Endometrial microvascular endothelial cells (primary cell): Measurements from ENCODE around the gene TBC1D5. TPM values are rescaled to one million over a fixed set of nuclear protein-coding genes. Genes with fewer than 3 reads are reported as not detected.

ENCODE experiments used
- in situ Hi-C: cut with HindIII; loops from 2 replicates; pipeline ENCODE4 v1.10.0; 2017; ENCODE audit warnings: low sequenced_read_pairs, low pct_unique_long_range_greater_than_20kb; ENCODE audit errors: inconsistent ontology term
- total RNA-seq: library from RNA; depleted of rRNA; stranded (reverse); fragments of >200 nt; gene quantifications from one replicate; pipeline ENCODE4 v1.2.3, GENCODE V29; 2015; ENCODE audit errors: inconsistent ontology term

The TBC1D5 gene
- total RNA-seq, 1 donor from 2014 or later, result 46.6 TPM

DNA sequence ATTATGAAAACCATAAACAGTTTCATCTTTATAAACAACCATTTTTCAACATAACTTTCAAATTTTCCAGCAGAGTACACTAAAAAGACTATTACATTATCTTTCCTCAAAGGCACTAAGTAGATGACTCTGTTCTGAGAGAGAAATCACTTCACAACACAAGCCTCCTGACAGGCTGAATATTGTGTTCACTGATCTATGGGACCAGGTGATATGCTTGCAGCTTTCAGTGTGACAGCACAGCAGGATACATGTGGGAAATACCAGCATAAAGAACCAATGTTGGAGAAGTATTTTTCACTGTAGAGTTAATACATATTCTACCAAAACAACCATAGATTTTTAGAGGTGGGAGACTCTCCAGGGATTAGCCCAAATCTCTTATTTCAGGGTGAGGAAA, 507.1 kb downstream of the TBC1D5 start:
- in situ Hi-C loops, result no loop called here

DNA sequence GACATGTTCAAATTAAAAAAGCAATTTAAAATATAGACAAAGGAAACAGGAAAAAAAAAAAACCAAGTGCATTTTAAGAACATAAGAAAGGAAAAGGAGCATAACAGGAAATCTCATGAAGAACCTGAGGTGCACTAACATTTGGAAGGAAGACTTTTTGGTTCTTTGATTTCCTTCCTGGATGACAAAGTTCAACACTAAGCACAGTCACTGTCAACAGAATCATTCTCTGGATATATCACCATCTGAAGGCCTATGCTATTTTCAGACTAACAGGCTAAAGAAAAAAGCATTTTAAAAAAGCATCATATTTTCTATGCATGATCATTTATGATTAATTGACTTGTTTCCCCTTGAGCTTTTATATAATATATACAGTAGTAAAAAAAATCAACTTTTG, 508.0 kb downstream of the TBC1D5 start:
- in situ Hi-C loops, result no loop called here

DNA sequence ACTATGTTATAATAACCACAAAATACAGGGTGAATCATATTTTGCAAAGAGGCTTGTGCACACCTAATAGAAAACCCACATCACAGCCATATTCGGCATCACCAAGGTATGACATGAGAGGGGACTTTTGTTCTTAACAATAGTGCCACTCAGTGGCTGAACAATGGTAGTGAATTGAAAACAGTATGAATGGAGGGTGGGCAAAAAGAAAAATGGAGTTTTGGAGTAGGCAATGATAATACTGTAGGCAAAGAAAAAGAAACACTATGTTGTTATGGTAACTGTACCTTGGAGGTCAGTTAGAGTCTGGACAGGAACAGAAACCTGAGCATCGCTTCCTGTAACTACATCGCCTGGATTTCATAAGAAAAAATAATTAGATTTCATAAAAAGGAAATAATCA, 509.0 kb downstream of the TBC1D5 start:
- in situ Hi-C loops, result no loop called here

DNA sequence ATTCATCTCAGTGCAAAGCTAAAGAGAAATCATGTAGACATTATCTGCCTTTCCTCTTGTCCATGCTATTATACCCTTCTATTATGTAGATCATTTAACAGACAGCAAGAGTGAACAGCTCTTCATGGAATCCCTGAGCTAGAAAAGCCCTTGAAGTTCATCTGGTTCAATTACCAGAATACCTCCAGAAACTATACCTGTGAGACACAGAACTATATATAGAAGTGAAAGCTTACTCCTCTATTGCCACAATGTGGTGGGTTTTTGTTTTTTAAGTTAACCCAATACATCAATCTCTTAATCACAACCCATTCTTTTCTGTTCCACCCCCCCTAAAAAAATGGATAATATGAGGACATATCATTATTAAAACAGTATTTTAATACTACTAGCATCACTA, 510.0 kb downstream of the TBC1D5 start:
- in situ Hi-C loops, result no loop called here

DNA sequence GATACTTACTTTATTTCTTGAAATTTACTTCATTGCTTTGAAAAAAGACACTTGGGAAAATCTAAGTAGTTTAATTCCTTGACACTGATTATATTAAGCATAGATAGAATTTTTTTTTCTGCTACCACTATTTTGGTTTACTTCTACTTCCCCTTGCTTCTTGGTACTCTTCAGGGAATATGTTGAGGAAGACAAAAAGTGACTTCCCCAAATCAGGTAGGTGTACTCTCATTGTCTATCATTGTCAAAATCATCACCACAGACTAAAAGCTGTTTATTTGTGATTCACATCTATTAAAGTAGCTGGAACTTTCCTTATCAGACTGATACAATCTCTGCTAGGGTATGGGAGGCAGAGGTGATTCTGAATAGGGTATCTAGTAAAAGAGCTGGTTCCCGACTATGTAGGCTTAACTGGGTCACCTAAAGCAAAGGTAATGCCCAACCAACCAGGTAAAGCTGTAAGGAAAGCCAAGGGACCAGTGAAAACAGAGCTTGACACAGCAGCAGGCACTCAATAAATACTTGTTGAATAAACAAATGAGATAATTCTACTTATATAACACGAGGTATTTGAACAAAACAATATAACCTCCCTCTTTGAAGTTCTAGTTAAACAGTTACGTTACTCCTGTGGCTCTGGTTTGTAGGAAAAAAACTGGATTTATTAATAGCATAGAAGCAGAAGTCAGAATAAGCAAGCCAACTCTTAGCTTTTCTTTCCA, 510.7 kb downstream of the TBC1D5 start:
- in situ Hi-C loops, result no loop called here

DNA sequence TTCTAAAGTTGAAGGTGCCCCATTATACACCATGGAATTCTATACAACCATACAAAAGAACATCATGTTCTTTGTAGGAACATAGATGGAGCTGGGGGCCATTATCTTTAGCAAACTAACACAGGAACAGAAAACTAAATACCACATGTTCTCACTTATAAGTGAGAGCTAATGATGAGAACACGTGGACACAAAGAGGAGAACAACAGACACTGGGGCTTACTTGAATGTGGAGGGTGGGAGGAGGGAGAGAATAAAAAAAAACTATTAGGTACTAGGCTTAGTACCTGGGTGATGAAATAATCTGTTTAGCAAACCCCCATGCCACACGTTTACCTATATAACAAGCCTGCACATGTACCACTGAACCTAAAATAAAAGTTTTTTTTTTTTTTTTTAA, 515.0 kb downstream of the TBC1D5 start:
- in situ Hi-C loops, result no loop called here

DNA sequence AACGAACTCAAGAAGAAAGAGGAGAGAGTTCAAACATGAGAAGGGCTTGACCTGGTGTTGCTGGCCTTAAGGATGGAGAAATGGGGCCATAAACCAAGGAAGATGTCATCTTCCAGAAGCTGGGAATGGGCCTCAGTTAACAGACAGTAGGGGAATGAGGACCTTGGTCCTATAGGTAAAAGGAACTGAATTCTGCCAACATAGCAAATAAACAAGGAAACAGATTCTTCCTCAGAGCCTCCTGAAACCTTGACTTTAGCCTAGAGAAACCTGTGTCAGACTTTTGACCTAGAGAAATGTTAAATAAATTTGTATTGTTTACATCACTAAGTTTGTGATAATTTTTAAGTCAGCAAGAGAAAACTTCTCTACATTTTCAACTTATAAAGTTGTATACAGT, 520.9 kb downstream of the TBC1D5 start:
- in situ Hi-C loops, result no loop called here

DNA sequence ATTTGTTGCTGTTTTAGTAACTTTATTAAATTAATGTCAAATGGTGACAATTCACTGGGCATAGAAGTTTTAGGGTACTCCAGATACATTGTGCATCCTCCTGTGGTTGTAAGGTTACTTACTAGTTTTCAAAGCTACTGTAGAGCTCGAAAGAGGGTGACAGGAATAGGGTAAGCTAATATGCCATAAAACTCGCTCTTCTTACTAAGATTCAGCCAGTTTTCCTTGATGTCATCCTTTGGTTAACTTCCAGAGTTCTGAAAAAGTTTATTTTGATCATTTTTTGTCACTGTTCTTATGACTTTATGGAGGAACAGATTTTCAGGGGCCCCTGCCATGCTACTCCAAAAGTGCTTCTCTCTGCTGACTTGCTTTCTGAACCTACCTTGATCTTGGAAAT, 522.8 kb downstream of the TBC1D5 start:
- in situ Hi-C loops, result no loop called here

DNA sequence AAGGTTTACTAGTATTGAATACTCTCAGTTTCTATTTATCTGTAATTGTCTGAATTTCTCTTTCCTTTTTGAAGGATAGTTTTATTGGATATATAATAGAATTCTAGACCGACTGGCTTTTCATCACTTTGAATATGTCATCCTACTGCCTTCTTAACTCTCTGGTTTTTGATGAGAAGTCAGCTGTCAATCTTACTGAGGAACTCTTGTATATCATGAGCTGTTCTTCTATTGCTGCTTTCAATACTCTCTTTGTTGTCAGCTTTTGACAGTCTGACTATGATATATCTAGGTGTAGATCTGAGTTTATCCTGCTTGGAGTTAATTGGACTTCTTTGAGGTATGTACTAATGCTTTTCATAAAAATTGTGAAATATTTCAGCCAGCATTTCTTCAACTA, 523.8 kb downstream of the TBC1D5 start:
- in situ Hi-C loops, result no loop called here

DNA sequence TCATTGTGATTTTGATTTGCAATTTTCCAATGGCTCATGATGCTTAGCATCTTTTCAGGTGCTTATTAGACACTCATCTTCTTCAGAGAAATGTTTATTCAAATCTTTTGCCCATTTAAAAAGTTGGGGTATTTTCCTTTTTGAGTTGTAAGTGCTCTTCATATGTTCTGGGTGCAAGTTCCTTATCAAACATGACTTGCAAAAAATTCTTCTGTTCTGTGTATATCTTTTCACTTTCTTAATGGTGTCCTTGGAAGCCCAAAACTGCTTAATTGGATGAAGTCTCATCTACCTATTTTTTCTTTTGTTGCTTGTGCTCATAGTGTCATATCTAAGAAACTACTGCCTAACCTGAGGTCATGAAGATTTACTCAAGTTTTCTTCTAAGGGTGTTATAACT, 524.8 kb downstream of the TBC1D5 start:
- in situ Hi-C loops, result no loop called here

DNA sequence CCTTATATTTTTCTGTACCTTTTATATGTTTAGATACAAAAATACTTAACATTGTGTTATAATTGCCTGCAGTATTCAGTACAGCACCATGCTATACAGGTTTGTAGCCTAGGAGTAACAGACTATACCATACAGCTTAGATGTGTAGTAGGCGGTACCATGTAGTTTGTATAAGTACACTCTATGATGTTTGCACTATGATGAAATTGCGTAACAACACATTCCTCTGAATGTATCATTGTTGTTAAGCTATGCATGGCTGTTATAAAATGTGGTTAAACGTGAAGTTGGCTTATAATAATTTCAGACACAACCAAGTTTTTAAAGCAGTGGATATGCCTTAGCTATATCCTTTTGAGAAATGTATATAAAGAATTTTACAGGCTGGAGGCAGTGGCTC, 529.3 kb downstream of the TBC1D5 start:
- in situ Hi-C loops, result no loop called here

DNA sequence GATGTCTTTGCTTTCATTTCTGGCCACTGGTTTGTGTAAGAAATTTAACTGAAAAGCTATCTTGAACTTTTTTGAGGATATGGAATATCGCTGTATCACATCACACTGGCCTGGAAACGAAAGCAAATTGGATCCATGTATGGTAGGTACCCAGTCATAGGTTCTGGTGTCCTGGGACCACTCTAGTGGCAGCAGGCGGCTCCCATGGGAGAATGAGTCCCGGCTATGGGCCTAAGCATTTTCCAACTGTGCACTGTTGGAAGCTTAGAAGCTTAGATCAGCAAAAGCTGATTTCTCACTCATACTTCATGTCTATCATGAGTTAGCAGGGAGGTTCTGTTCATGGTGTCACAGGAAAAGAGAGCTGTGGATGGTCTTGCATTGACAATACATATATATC, 534.5 kb downstream of the TBC1D5 start:
- in situ Hi-C loops, result no loop called here

DNA sequence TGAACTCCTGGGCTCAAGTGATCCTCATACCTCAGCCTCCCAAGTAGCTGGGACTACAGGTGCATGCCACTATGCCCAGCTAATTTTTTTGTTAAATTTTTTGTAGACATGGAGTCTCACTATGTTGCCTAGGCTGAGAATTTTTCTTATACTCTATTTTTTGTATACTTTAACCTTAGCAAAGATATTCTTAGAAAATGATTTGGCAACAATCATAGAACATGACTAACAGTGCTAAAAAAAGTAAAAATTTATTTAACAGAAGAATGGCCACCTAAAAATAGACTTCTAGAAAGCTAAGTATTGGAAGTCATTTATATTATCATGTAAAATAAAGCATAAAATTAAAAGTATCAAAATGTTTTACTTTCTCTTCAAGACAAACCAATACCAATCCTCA, 535.4 kb downstream of the TBC1D5 start:
- in situ Hi-C loops, result no loop called here

DNA sequence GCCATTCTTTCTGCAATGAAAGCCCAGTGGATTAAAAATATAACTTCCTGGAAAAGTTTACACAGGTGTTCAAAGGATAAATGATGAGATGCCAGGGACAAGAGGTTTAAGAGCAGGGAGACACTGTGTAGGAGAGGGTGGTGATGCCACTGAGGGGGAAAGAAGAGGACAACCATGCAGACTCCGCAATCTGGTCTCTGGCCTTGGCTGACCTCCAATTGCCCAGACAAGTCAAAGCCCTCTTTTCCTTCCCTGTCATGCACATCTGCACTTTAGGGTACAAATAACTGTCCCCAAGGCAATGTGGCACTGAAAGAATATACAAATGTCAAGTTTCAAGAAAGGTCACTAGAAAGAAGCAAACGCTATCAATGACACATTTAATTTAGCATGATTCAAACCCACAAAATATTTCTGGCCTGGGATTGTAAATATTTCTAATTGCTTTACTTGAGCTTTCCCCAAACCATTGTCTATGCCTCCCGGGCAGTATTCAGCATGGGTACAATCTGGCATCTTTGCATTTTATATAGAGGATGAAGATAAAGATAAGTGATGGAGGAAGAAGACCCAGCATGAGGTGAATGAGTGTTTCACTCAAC, 538.3 kb downstream of the TBC1D5 start:
- in situ Hi-C loops, result no loop called here

DNA sequence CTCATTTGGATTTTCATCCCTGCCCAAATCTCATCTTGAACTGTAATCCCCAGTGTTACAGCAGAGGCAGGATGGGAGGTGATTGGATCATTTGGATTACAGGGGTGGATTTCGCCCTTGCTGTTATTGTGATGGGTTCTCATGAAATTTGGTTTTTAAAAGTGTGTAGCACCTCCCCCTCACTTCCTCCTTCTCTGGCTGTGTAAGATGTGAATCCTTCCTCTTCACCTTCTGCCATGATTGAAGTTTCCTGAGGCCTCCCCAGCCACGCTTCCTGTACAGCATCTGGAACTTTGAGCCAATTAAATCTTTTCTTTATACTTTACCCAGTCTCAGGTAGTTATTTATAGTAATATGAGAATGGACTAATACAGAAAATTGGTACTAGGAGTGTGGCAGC, 540.9 kb downstream of the TBC1D5 start:
- in situ Hi-C loops, result no loop called here

DNA sequence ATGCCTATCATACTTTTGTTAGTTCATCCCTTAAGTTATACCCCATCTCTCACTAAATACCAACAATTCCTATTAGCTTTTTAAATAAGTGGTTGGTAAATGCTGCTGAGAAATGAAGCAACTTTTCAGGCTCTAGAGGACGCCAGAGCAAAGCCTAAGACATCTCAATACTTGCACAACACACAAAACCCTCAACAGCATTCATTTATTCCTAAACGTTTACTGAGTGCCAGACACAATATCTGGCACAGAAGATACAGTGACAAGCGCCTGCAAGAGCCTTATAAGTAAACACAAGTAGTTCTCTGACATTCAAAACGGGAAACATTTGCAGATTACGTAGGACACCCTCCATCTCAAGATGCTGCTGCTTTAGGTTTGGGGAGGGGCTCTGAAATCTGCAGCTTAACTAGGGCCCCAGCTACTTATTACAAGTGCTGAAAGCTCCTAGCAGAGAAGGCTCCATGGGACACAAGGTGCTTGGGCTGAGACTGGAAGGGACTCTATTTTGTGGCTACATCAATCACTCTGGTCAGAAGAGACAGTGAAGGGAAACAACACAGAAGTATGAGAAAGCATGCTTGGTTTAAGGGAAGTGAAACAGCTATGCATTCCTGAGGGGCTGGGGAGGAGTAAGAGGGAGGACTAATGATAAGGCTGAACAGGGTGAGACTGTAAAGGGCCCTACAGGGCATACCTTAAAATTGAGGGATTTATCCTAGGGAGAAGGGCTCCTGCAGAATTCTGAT, 546.4 kb downstream of the TBC1D5 start:
- in situ Hi-C loops, result no loop called here

DNA sequence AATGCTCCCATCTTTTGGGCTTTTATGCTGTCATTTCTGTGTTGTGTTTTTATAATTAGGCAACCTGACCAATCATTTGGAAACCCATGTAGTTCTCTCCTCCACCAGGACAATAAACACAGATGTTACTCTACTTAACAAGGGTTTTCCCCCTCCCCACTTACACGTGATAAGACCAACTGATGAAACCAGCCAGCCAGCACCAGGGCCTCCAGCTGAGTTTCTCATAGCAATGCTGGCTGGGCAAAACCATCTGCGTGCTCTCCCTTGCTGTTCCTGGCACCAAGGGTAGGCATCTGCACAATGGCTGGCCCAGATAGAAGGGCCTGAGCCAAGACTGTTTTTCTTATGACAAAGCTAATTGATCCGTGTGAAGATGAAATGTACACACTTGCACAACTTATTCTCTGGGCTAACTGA, 547.2 kb downstream of the TBC1D5 start:
- in situ Hi-C loops, result no loop called here

DNA sequence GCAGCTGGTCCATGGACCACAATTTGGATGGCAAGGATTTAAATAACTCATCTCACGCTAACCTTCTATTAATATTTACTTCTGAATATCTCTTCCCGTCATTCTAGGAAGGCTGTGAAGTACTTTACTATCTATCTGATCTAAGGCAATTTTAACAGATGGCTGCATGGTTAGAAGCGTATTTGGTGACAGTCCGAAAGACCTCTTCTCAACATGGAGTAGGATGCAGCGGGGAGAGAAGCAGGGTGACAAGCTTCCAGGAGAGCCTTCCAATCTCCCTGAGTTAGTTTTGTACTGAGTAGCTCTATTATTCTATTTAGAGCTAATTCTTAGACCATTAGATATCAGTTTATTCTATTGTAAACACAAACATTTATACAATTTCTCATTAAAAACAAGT, 548.3 kb downstream of the TBC1D5 start:
- in situ Hi-C loops, result no loop called here

DNA sequence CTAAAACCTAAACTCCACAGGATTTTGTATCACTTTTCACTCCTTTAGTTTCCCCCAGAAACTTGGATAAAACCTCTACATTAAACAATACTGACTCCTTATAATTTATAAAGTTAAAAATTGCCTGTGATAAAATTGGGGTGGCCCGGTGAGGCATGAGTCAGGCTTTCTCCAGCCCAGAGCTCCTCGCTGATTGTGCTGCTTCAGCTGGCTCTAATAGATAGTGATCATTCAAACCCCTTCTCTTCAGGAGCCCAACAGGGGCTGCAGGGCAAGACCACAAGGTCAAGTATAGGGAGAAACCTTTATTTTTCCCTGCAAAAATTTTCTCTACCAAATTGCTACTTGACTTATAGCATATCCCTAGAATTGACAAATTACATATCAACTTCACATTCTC, 549.4 kb downstream of the TBC1D5 start:
- in situ Hi-C loops, result no loop called here

DNA sequence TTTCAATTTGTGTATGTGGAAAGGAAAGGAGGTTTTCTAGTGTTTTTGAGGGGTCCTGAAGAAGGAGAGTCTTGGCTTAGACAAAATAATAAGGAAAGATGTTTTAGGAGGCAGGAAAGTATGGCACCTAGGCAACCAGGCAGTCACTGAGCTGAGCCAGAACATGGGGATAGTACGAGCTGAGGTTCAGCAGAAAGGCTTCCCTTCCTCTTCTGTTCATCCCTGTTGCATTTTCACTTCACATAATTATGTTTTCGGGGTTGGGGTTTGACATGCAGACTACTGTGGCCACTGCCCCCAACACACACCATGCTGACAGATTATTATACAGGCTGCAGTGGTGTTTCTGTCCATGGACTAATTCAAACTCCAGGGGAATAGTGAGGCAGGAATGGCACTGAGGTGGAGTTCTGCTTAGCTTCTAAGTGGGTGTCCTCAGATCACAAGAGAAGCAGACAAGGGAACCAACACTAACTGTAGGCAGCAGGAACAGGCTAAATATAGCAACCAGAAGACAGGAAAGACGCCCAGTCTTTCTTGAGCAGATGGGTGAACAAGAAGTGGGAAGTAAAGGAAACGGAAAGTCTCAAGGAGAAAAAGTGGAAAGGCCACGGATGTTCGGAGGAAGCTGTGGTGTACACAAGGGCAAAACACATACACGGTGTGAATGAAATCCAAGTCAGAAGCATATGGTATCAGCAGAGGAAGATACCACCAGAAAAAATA, 551.9 kb downstream of the TBC1D5 start:
- in situ Hi-C loops, result no loop called here
